ENCODE data around the gene UBA3.

GRCh38 chr3:69016901-69017300 is 63.3 kb downstream of the UBA3 start:
- TF ChIP-seq SREBF1 (IDR thresholded peaks at IDR 0.05; ENCODE audit: low read length) (no peak), EP300 (IDR thresholded peaks at IDR 0.05; ENCODE audit: borderline replicate concordance in 1 of 2, control insufficient read depth in 1 of 2, low read depth in 2 of 2, low read length in 2 of 2) (no peak), CTCF (IDR thresholded peaks at IDR 0.05 in 2 of 3, conservative IDR thresholded peaks at IDR 0.05 in 1 of 3; ENCODE audit: control insufficient read depth in 2 of 3, extremely low read depth in 1 of 3, insufficient read depth in 1 of 3, low read depth in 3 of 3, low read length in 3 of 3) (no peak)
